ENCODE measurements around the gene WNT9A. TPM values are rescaled to one million over a fixed set of nuclear protein-coding genes. Genes with fewer than 3 reads are reported as not detected.

Gene WNT9A
- polyA plus RNA-seq, 3 donors: 1.2 to 1.9 (median 1.7) TPM

DNA sequence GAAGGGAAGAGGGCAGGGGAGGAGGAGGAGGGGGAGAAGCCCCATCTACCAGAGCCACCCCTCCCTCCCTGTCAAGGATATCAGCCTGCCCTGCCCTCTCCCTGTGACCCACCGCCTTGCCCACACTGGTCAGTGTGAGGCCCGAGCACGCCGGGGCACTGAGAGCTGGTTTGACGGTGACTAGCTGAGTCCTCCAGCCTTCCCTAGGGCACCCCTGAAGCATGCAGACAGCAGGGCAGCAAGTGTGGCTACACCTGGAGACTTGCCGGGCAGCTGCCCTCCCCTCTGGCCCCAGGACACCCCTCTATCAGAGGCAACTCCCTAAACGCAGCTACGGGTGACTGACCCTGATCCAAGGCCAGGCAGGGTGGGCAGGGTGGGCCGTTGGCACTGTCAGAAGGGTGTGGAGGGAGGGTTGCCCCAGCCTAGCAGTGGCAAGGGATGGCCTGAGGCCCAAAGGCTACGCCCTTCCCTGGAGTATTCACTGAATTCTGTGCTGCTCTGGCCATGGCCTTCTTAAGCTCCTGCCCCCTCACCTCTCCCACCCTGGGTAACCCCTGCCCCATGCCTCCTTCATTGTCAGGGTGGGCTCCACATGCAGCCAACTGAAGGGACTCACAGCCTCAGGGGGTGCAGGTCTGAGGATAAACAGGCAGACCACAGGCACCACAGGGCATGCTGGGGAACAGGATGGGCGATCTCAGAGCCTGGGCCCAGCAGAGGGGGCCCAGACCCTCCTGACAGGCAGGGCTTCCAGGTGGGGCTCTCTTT is 19.6 kb downstream of the WNT9A start:
- DNase-seq (ENCODE audit: extremely low read depth in 1 of 11, low read depth in 9 of 11, low spot score in 4 of 11): no peak

- DNase-seq (ENCODE audit: extremely low read depth in 1 of 11, low read depth in 9 of 11, low spot score in 4 of 11): no peak
Observed at GRCh38 chr1:227926896-227927885, 20.5 kb downstream of the WNT9A start.

- no peak for DNase-seq (ENCODE audit: extremely low read depth in 1 of 11, low read depth in 9 of 11, low spot score in 4 of 11)
Observed at GRCh38 chr1:227926216-227926791, 21.4 kb downstream of the WNT9A start.

- DNase-seq (ENCODE audit: extremely low read depth in 1 of 11, low read depth in 9 of 11, low spot score in 4 of 11): no peak
Observed at GRCh38 chr1:227925582-227926198, 22.0 kb downstream of the WNT9A start.

GRCh38 chr1:227924833-227925574 is 22.7 kb downstream of the WNT9A start:
- no peak for DNase-seq (ENCODE audit: extremely low read depth in 1 of 11, low read depth in 9 of 11, low spot score in 4 of 11)

DNA sequence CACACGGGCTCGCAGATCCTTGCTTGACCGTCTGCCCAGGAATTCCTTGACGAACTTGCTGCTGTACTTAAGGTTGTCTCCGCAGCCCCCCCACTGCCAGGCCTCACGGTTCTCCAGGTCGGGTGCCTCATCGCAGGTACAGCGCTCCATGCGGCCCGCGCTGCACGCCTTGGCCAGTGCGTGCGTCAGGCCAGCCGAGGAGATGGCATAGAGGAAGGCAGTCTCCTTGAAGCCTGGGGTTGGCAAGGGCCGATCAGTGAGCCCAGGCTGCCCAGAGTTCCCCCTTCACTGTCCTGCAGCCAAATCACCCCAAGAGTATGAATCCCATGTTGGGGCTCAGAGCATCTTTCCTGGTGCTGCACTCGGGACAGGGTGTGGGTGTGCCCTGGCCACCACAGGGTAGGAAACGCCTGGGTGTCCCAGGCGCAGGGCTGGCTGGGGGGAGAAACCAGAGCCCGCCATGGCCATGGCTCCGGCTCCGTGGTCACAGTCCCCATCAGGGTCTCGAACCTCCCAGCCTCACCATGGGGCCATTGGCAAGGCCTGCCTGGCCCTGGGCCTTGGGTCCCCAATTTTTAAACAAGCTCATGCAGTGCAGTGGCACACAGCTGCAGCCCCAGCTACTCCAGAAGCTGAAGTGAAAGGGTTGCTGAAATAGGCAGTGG is 23.4 kb downstream of the WNT9A start:
- no peak for DNase-seq (ENCODE audit: extremely low read depth in 1 of 11, low read depth in 9 of 11, low spot score in 4 of 11)

GRCh38 chr1:227923353-227924167 is 24.2 kb downstream of the WNT9A start:
- DNase-seq (ENCODE audit: extremely low read depth in 1 of 11, low read depth in 9 of 11, low spot score in 4 of 11): no peak

- DNase-seq (ENCODE audit: extremely low read depth in 1 of 11, low read depth in 9 of 11, low spot score in 4 of 11): no peak
Observed at GRCh38 chr1:227922501-227923352, 25.0 kb downstream of the WNT9A start.

DNA sequence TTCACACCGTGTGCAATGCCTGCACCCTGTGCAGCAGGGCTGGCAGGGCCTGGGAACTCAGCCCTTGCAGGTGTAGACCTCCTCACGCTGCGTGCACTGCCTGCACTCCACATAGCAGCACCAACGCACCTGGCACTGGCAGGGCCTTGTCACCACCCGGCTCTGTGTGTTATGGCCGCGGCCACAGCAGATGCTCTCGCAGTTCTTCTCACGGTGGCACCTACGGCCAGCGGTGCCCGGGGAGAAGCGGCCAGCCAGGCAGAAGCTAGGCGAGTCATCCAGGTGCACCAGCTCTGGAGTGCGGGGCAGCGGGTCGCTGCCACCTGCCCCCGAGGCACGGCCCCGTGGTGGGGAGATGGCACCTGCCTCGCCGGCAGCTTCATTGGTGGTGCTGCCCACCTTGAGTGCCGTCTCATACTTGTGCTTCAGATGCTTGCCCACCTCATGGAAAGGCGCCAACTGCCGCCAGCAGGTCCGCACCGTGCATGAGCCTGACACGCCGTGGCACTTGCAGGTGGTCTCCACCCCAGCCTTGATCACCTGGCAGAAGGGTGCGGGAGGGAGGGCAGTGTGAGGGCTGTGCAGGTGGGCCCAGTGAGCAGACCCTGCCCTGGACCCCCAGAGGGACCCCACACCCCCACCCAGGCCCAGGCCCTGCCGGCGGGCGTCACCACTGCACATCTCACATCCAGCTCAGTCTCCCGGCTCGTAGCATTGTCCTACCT is 26.1 kb downstream of the WNT9A start:
- no peak for DNase-seq (ENCODE audit: extremely low read depth in 1 of 11, low read depth in 9 of 11, low spot score in 4 of 11)

GRCh38 chr1:227920896-227921295 is 26.8 kb downstream of the WNT9A start:
- DNase-seq (ENCODE audit: extremely low read depth in 1 of 11, low read depth in 9 of 11, low spot score in 4 of 11): no peak

DNA sequence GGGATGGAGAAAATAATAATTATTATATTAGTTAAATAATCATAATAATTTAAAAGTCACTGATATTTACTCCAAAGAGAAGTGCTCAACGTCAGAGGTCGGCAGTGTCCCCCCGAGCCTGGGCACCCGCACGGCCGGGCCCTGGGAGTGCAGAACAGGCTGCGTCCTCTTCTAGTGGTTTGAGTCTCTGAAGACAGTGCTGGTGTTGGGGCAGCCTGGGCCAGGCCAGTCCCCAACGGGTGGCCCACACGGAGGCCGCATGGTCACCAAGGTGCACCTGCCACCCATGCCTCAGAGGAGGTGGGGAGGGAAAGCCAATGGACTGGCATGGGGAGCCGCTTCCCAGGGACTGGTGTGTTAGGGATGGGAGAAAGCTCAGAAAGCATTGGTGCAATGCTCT is 27.3 kb downstream of the WNT9A start:
- DNase-seq (ENCODE audit: extremely low read depth in 1 of 11, low read depth in 9 of 11, low spot score in 4 of 11): no peak

GRCh38 chr1:227919906-227920305 is 27.8 kb downstream of the WNT9A start:
- DNase-seq (ENCODE audit: extremely low read depth in 1 of 11, low read depth in 9 of 11, low spot score in 4 of 11): no peak

DNA sequence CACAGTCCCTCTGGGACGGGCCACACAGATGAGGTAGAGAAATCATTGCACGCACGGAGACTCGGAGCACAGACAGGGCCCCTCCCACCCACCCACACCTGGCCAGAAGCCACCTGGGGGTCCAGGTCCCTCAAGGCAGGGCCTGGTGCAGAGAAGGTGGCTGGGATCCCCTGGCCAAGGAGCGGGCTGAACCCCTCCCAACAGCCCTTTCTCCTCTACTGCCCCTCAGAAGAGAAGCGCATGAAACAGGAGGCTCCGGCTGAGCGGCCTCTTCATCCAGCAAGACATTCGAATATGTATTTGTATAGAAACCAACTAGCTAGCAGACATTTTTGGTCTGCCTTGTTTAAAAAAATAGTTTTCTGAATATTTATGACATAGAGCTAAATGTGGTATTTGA is 29.0 kb downstream of the WNT9A start:
- no peak for DNase-seq (ENCODE audit: extremely low read depth in 1 of 11, low read depth in 9 of 11, low spot score in 4 of 11)

DNA sequence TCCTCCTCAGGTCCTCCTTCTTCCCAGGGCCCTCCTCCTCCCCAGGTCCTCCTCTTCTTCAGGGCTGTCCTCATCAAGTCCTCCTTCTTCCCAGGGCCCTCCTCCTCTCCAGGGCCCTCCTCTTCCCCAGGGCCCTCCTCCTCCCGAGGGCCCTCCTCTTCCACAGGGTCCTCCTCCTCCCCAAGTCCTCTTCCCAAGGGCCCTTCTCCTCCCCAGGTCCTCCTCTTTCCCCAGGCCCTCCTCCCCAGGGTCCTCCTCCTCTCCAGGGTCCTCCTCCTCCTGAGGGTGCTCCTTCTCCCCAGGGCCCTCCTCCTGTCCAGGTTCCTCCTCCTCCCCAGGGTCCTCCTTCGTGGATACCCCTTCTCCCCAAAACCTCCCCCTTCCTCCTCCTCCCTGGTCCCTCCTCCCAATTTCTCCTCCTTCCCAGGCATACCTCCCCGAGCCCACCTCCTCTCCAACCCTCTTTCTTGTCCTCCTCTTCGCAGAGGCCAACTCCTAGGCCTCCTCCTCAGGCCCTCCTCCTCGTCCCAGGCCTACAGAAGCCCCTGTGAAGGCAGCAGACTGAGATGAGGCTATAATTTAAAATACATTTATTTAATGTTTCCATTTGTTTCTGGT is 29.5 kb downstream of the WNT9A start:
- DNase-seq (ENCODE audit: extremely low read depth in 1 of 11, low read depth in 9 of 11, low spot score in 4 of 11): no peak
